ENCODE results near the gene NCBP3. TPM values are rescaled to one million over a fixed set of nuclear protein-coding genes. Genes with fewer than 3 reads are reported as not detected.
"Not testable (repeated sequence)": the region's sequence is repeated elsewhere in the genome, so short reads cannot be mapped to it uniquely, and the experiment has no call there.

NCBP3 gene
- total RNA-seq, 1 experiment from 2014 or later = 32.8 TPM

GRCh38 chr17:3795390-3796102 is 50.5 kb downstream of the NCBP3 start:
- Histone ChIP-seq H3K4me1 (no peaks in the 10 kb centered on the region), H3K4me3 (ENCODE audit: low read depth, low read length) (no peak overlapping the region), H3K36me3 (ENCODE audit: control insufficient read depth, insufficient read depth, low read length) (no peaks in the 10 kb centered on the region), H3K27me3 (replicated peaks; ENCODE audit: control insufficient read depth, insufficient read depth, low read length) (no peaks in the 10 kb centered on the region), H3K9me3 (no peaks in the 10 kb centered on the region)
- no peaks in the 10 kb centered on the region for H3K4me1 Mint-ChIP-seq (ENCODE audit: low read depth, unreplicated experiment)
- ChIA-PET CTCF (interaction anchor here (0.6 kb wide), 1 partner anchor 56 kb away, joined by 3 read pairs; no protein-coding TSS in a partner anchor), POLR2A (no interaction called here)
- no peaks in the 10 kb centered on the region for H3K27me3 Mint-ChIP-seq (ENCODE audit: insufficient read depth, unreplicated experiment)
- H3K4me3 Mint-ChIP-seq (ENCODE audit: unreplicated experiment) = no peak overlapping the region
- no peaks in the 10 kb centered on the region for H3K36me3 Mint-ChIP-seq (ENCODE audit: insufficient read depth, unreplicated experiment)
- H3K9me3 Mint-ChIP-seq (ENCODE audit: unreplicated experiment) = no peaks in the 10 kb centered on the region
- intact Hi-C loops (cut with micrococcal nuclease; ENCODE audit: unreplicated experiment) = no loop called here
- no peak for TF ChIP-seq CTCF (IDR thresholded peaks at IDR 0.05; ENCODE audit: insufficient read depth in 1 of 2, low read depth in 1 of 2, low read length in 1 of 2, severe bottlenecking in 1 of 2, unreplicated experiment in 1 of 2)
- no peak for DNase-seq
- BruUV-seq (replicated peaks) = no TSS peak
- no peak overlapping the region for H3K27ac Mint-ChIP-seq (ENCODE audit: unreplicated experiment)

DNA sequence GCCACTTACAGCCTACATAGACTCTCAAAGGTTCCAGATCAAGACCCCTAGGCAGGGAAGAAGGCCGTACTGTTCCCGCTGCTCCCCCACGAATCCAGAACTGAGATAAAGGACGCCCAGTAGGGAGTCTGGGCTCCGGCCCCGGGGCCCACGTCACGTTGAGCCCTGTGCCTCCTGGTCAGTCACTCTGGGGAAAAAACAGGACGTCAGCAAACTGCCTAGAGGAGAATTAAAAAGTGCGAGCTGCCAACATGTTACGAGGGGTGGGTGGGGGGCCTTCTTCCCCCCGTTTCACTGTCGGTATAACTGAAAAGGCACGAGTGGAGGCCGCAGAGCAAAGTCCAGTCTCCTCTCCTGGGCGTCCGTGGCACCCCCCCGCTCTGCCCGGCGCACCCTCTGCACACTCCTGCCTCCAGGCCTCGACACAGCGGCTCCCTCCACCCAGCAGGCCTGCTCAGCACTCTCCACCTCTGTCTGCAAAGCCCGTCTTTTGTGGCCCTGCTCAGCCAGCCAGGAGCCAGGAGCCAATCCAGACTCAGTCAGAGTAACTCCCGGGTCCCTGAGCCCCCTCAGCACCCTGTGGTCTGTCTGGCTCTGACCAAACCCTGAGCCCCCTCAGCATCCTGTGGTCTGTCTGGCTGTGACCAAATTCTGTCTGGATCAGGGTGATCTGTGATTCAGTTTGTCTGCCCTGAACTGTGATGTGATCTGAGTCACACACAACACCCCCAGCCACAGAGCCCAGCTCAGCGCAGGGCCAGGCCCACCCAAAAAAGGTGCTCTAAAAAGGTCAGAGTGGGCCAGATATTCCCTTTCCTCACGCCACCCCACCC is 51.3 kb downstream of the NCBP3 start:
- intact Hi-C loops (cut with micrococcal nuclease; ENCODE audit: unreplicated experiment) = no loop called here
- H3K36me3 ChIP-seq (ENCODE audit: control insufficient read depth, insufficient read depth, low read length) = no peaks in the 10 kb centered on the region
- Mint-ChIP-seq H3K27me3 (ENCODE audit: insufficient read depth, unreplicated experiment) (no peaks in the 10 kb centered on the region), H3K4me1 (ENCODE audit: low read depth, unreplicated experiment) (no peaks in the 10 kb centered on the region), H3K4me3 (ENCODE audit: unreplicated experiment) (no peak overlapping the region), H3K27ac (ENCODE audit: unreplicated experiment) (no peak overlapping the region), H3K9me3 (ENCODE audit: unreplicated experiment) (no peaks in the 10 kb centered on the region), H3K36me3 (ENCODE audit: insufficient read depth, unreplicated experiment) (no peaks in the 10 kb centered on the region)
- no peaks in the 10 kb centered on the region for H3K4me1 ChIP-seq
- no peaks in the 10 kb centered on the region for H3K27me3 ChIP-seq (replicated peaks; ENCODE audit: control insufficient read depth, insufficient read depth, low read length)
- CTCF ChIA-PET = no interaction called here
- POLR2A ChIA-PET = no interaction called here
- no peak overlapping the region for H3K4me3 ChIP-seq (ENCODE audit: low read depth, low read length)
- no peaks in the 10 kb centered on the region for H3K9me3 ChIP-seq
- TF ChIP-seq CTCF (IDR thresholded peaks at IDR 0.05; ENCODE audit: insufficient read depth in 1 of 2, low read depth in 1 of 2, low read length in 1 of 2, severe bottlenecking in 1 of 2, unreplicated experiment in 1 of 2) = no peak
- no TSS peak for BruUV-seq (replicated peaks)
- no peak for DNase-seq

DNA sequence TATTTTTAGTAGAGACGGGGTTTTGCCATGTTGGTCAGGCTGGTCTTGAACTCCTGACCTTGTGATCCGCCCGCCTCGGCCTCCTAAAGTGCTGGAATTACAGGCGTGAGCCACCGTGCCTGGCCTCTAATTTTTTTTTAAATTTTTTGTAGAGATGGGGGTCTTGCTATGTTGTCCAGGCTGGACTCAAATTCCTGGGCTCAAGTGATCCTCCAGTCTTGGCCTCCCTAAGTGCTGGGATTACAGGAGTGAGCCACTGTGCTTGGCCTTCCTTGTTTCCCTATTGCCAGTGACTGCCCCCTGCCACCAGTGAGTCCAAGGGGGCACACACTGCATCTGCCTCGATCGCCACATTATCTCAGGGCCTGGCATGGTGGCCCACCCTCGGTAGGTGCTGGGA is 51.9 kb downstream of the NCBP3 start:
- H3K9me3 Mint-ChIP-seq (ENCODE audit: unreplicated experiment); H3K27me3 ChIP-seq (replicated peaks; ENCODE audit: control insufficient read depth, insufficient read depth, low read length); H3K4me1 Mint-ChIP-seq (ENCODE audit: low read depth, unreplicated experiment); H3K4me3 ChIP-seq (ENCODE audit: low read depth, low read length); H3K4me1 ChIP-seq; DNase-seq; BruUV-seq (replicated peaks); H3K27ac Mint-ChIP-seq (ENCODE audit: unreplicated experiment); H3K27me3 Mint-ChIP-seq (ENCODE audit: insufficient read depth, unreplicated experiment); H3K36me3 Mint-ChIP-seq (ENCODE audit: insufficient read depth, unreplicated experiment); H3K9me3 ChIP-seq; POLR2A ChIA-PET; H3K4me3 Mint-ChIP-seq (ENCODE audit: unreplicated experiment); intact Hi-C loops (cut with micrococcal nuclease; ENCODE audit: unreplicated experiment); H3K36me3 ChIP-seq (ENCODE audit: control insufficient read depth, insufficient read depth, low read length); CTCF ChIA-PET: not testable (repeated sequence)

GRCh38 chr17:3793258-3793657 is 52.8 kb downstream of the NCBP3 start:
- H3K27me3 Mint-ChIP-seq (ENCODE audit: insufficient read depth, unreplicated experiment); H3K9me3 ChIP-seq; intact Hi-C loops (cut with micrococcal nuclease; ENCODE audit: unreplicated experiment); BruUV-seq (replicated peaks); DNase-seq; H3K27me3 ChIP-seq (replicated peaks; ENCODE audit: control insufficient read depth, insufficient read depth, low read length); H3K4me1 Mint-ChIP-seq (ENCODE audit: low read depth, unreplicated experiment); POLR2A ChIA-PET; H3K9me3 Mint-ChIP-seq (ENCODE audit: unreplicated experiment); H3K36me3 Mint-ChIP-seq (ENCODE audit: insufficient read depth, unreplicated experiment); H3K36me3 ChIP-seq (ENCODE audit: control insufficient read depth, insufficient read depth, low read length); H3K4me3 Mint-ChIP-seq (ENCODE audit: unreplicated experiment); H3K4me3 ChIP-seq (ENCODE audit: low read depth, low read length); H3K4me1 ChIP-seq; H3K27ac Mint-ChIP-seq (ENCODE audit: unreplicated experiment); CTCF ChIA-PET: not testable (repeated sequence)

Measured in Caco-2 (cell line).